ENCODE results near the gene KCNH8. TPM values are rescaled to one million over a fixed set of nuclear protein-coding genes. Genes with fewer than 3 reads are reported as not detected.

Gene KCNH8
- total RNA-seq, 3 donors from 2014 or later (not counting 1 experiment from before 2014, with no cell fraction given): 0.10 TPM; not detected in 2

GRCh38 chr3:19348941-19349564 is 200.7 kb downstream of the KCNH8 start:
- intact Hi-C loops (cut with micrococcal nuclease): no loop called here
- DNase-seq: peak in 1 of 2 donors; percentile 24
- H3K4me1 Mint-ChIP-seq: no peaks in the 10 kb centered on the region

GRCh38 chr3:19357947-19358346 is 209.6 kb downstream of the KCNH8 start:
- Mint-ChIP-seq H3K9me3 (peaks cover 0 to 4% of the 10 kb centered on the region in 2 donors), H3K36me3 (no peaks in the 10 kb centered on the region), H3K27ac (no peak overlapping the region), H3K4me3 (no peak overlapping the region), H3K27me3 (ENCODE audit: low read depth in 2 of 2) (no peaks in the 10 kb centered on the region), H3K4me1 (no peaks in the 10 kb centered on the region)
- WGBS (ENCODE audit: insufficient coverage): 85% methylated on average over 1 of the region's 1 CpG
- no peaks in the 10 kb centered on the region for H3K4me1 ChIP-seq (ENCODE audit: control insufficient read depth, insufficient read depth, low read length)
- intact Hi-C loops (cut with micrococcal nuclease): no loop called here
- no peaks in the 10 kb centered on the region for H3K27me3 ChIP-seq (ENCODE audit: control insufficient read depth, insufficient read depth, low read length)
- no peak overlapping the region for H3K27ac ChIP-seq (ENCODE audit: low read length)
- H3K9me3 ChIP-seq (ENCODE audit: control insufficient read depth, insufficient read depth, low read length): no peaks in the 10 kb centered on the region
- DNase-seq (no peak), ATAC-seq (no peak)
- no peaks in the 10 kb centered on the region for H3K36me3 ChIP-seq (ENCODE audit: control insufficient read depth, insufficient read depth, low read length)
- no peak overlapping the region for H3K4me3 ChIP-seq (ENCODE audit: low read length)
- TF ChIP-seq CTCF (IDR thresholded peaks at IDR 0.05): no peak

More at GRCh38 chr3:19348941-19349564, 200.7 kb downstream of the KCNH8 start:
- Mint-ChIP-seq H3K9me3 (no peaks in the 10 kb centered on the region), H3K4me3 (no peak overlapping the region), H3K27ac (no peak overlapping the region), H3K36me3 (peaks cover 7% of the 10 kb centered on the region), H3K27me3 (ENCODE audit: low read depth in 2 of 2) (no peaks in the 10 kb centered on the region)
- Histone ChIP-seq H3K27me3 (ENCODE audit: control insufficient read depth, insufficient read depth, low read length) (no peaks in the 10 kb centered on the region), H3K9me3 (ENCODE audit: control insufficient read depth, insufficient read depth, low read length) (no peaks in the 10 kb centered on the region), H3K4me3 (ENCODE audit: low read length) (no peak overlapping the region), H3K4me1 (ENCODE audit: control insufficient read depth, insufficient read depth, low read length) (no peaks in the 10 kb centered on the region), H3K36me3 (ENCODE audit: control insufficient read depth, insufficient read depth, low read length) (no peaks in the 10 kb centered on the region), H3K27ac (ENCODE audit: low read length) (no peak overlapping the region)
- ATAC-seq: peak in 1 of 3 donors; percentile 39
- TF ChIP-seq CTCF (IDR thresholded peaks at IDR 0.05): peak; percentile 31
- WGBS (ENCODE audit: insufficient coverage): 46% methylated on average over 3 of the region's 5 CpGs

GRCh38 chr3:19363071-19363470 is 214.8 kb downstream of the KCNH8 start:
- no peak overlapping the region for H3K27ac Mint-ChIP-seq
- WGBS (ENCODE audit: insufficient coverage): 92% methylated on average over 1 of the region's 1 CpG
- DNase-seq: no peak

More at GRCh38 chr3:19363071-19363470, 214.8 kb downstream of the KCNH8 start:
- Histone ChIP-seq H3K4me3 (ENCODE audit: low read length) (no peak overlapping the region), H3K9me3 (ENCODE audit: control insufficient read depth, insufficient read depth, low read length) (no peaks in the 10 kb centered on the region), H3K27me3 (ENCODE audit: control insufficient read depth, insufficient read depth, low read length) (no peaks in the 10 kb centered on the region), H3K36me3 (ENCODE audit: control insufficient read depth, insufficient read depth, low read length) (no peaks in the 10 kb centered on the region), H3K27ac (ENCODE audit: low read length) (no peak overlapping the region), H3K4me1 (ENCODE audit: control insufficient read depth, insufficient read depth, low read length) (no peaks in the 10 kb centered on the region)
- Mint-ChIP-seq H3K36me3 (no peaks in the 10 kb centered on the region), H3K9me3 (peaks cover 4% of the 10 kb centered on the region in 2 donors), H3K27me3 (ENCODE audit: low read depth in 2 of 2) (no peaks in the 10 kb centered on the region), H3K4me3 (no peak overlapping the region), H3K4me1 (no peaks in the 10 kb centered on the region)
- intact Hi-C loops (cut with micrococcal nuclease): no loop called here
- ATAC-seq: no peak
- TF ChIP-seq CTCF (IDR thresholded peaks at IDR 0.05): no peak

All from natural killer cell (primary cell).